KMS-11 (cell line): Measurements from ENCODE around the gene UROS.

Source experiments
- H2AFZ ChIP-seq: fragments of 200-600 bp; sonication (generic); 2 replicates; pipeline ENCODE4 v1.6.1; 2016; ENCODE audit warnings: antibody characterized with exemption, mixed run types, low read depth
- H3K27ac ChIP-seq: fragments of 200-600 bp; sonication (generic); 2 replicates; pipeline ENCODE4 v1.6.1; 2016; ENCODE audit warnings: mild to moderate bottlenecking, mixed run types
- H3K27me3 ChIP-seq: fragments of 200-600 bp; sonication (generic); 2 replicates; pipeline ENCODE4 v1.6.1; 2017; ENCODE audit warnings: mild to moderate bottlenecking, low read depth, mixed run types, moderate library complexity; ENCODE audit not compliant: insufficient read depth
- H3K36me3 ChIP-seq: fragments of 200-600 bp; sonication (generic); 2 replicates; pipeline ENCODE4 v1.6.1; 2017; ENCODE audit warnings: mild to moderate bottlenecking, mixed run types; ENCODE audit not compliant: insufficient read depth
- H3K4me1 ChIP-seq: fragments of 200-600 bp; sonication (generic); 2 replicates; pipeline ENCODE4 v1.6.1; 2016; ENCODE audit warnings: mild to moderate bottlenecking, low read depth, mixed run types; ENCODE audit not compliant: poor library complexity, severe bottlenecking
- H3K4me2 ChIP-seq: fragments of 200-600 bp; sonication (generic); 2 replicates; pipeline ENCODE4 v1.7.0; 2016; ENCODE audit warnings: mild to moderate bottlenecking, mixed run types
- H3K4me3 ChIP-seq: fragments of 200-600 bp; sonication (generic); IDR thresholded peaks from 2 replicates; pipeline ENCODE4 v1.6.1; 2017; ENCODE audit warnings: low read depth, low read length, mixed read lengths; ENCODE audit not compliant: insufficient read depth
- H3K79me2 ChIP-seq: fragments of 200-600 bp; sonication (generic); 2 replicates; pipeline ENCODE4 v1.6.1; 2016; ENCODE audit warnings: low read depth, mixed run types; ENCODE audit not compliant: insufficient read depth
- H3K9ac ChIP-seq: fragments of 200-600 bp; sonication (generic); 2 replicates; pipeline ENCODE4 v1.6.1; 2016; ENCODE audit warnings: mild to moderate bottlenecking, mixed run types
- H4K20me1 ChIP-seq: fragments of 200-600 bp; sonication (generic); 2 replicates; pipeline ENCODE4 v1.6.1; 2016; ENCODE audit warnings: mild to moderate bottlenecking, mixed run types; ENCODE audit not compliant: insufficient read depth
- TF ChIP-seq, protein P1 (sequence below): fragments of 200-600 bp; sonication (generic); conservative IDR thresholded peaks from 2 replicates; pipeline ENCODE4 v1.6.1; 2017; ENCODE audit warnings: low read depth, mild to moderate bottlenecking, antibody characterized with exemption, low read length, moderate library complexity, mixed read lengths

The UROS gene

DNA sequence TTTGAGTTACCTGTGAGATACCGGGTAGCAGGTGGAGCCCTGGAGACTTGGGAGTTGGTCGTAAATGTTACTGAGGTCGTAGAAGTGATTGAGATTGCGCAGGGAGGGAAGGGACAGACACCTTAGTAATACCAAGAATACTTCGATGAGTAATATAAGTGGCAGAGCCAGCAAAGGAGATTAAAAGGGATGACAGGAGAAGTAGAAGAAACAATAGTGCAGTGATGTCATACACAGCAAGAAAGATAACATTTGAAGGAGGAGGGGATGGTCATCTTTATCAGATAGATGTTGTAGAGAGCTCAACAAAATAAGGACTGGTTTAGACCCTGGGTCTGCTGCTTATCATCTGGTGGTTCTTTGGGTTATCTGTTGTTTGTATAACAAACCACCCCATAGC is 5.3 kb upstream of the UROS start:
- H3K27ac ChIP-seq = no peak overlapping the region
- H3K4me1 ChIP-seq = peaks cover 18% of the 10 kb centered on the region
- H3K36me3 ChIP-seq = peaks cover 25% of the 10 kb centered on the region; the same call in 1 of the 2 replicates
- no peak overlapping the region for H3K9ac ChIP-seq
- TF ChIP-seq, protein P1, sequence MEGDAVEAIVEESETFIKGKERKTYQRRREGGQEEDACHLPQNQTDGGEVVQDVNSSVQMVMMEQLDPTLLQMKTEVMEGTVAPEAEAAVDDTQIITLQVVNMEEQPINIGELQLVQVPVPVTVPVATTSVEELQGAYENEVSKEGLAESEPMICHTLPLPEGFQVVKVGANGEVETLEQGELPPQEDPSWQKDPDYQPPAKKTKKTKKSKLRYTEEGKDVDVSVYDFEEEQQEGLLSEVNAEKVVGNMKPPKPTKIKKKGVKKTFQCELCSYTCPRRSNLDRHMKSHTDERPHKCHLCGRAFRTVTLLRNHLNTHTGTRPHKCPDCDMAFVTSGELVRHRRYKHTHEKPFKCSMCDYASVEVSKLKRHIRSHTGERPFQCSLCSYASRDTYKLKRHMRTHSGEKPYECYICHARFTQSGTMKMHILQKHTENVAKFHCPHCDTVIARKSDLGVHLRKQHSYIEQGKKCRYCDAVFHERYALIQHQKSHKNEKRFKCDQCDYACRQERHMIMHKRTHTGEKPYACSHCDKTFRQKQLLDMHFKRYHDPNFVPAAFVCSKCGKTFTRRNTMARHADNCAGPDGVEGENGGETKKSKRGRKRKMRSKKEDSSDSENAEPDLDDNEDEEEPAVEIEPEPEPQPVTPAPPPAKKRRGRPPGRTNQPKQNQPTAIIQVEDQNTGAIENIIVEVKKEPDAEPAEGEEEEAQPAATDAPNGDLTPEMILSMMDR = no peak
- H3K4me3 ChIP-seq = no peak overlapping the region
- no peaks in the 10 kb centered on the region for H3K27me3 ChIP-seq
- no peak overlapping the region for H2AFZ ChIP-seq
- no peaks in the 10 kb centered on the region; the same call in 1 of the 2 replicates for H4K20me1 ChIP-seq
- peaks cover 32% of the 10 kb centered on the region for H3K79me2 ChIP-seq
- no peak overlapping the region for H3K4me2 ChIP-seq

DNA sequence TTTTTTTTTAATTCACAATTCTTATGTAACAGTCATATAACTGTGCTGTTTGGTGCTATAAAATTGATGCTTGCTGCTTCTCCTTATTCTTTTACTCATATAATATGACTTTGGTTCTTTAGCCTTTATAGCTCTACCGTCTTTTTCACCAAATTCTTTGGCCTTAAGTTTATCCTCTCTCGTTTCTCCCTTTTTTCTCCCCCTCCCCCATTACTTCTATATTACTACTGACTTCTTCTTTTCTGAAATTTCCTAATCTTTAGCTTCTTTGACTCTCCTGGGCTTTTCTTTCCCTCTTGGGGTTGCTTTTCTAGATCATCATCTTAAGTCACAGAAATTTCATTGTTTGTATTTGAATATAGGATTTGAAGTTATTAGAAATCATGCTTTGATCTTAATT is 4.1 kb upstream of the UROS start:
- H3K4me3 ChIP-seq = no peak overlapping the region
- H3K79me2 ChIP-seq = peaks cover 38% of the 10 kb centered on the region
- TF ChIP-seq, protein P1 = no peak
- H2AFZ ChIP-seq = no peak overlapping the region
- H3K4me1 ChIP-seq = peaks cover 18% of the 10 kb centered on the region
- H3K36me3 ChIP-seq = peaks cover 25% of the 10 kb centered on the region; the same call in 1 of the 2 replicates
- H3K27ac ChIP-seq = no peak overlapping the region
- H3K9ac ChIP-seq = no peak overlapping the region
- no peaks in the 10 kb centered on the region; the same call in 1 of the 2 replicates for H4K20me1 ChIP-seq
- H3K27me3 ChIP-seq = no peaks in the 10 kb centered on the region
- no peak overlapping the region for H3K4me2 ChIP-seq

DNA sequence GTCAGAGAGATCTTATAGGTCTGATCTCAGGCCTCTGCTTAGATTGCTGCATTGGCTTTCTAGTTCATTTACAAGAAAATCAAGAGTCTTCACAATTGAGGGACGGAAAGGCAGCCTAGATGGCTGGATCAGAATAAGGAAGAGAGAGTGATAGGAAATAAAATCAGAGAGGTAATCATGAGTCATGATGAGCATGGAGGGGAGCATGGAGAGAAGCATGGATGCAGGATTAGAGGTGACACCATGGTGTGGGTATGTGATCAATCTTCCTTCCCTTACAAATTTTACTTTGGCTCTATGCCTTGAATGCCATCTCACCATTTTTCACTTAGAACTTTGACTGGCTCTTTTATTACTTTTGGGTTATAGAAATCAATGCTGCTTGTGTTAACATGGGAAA is 1.7 kb upstream of the UROS start:
- Histone ChIP-seq H3K9ac (peak overlapping the region; percentile 85; the same call in 1 of the 2 replicates), H3K27me3 (no peaks in the 10 kb centered on the region), H3K4me1 (peaks cover 27% of the 10 kb centered on the region), H3K36me3 (peaks cover 12% of the 10 kb centered on the region; the same call in 1 of the 2 replicates), H3K4me3 (no peak overlapping the region), H3K27ac (no peak overlapping the region), H3K79me2 (peaks cover 40% of the 10 kb centered on the region), H2AFZ (no peak overlapping the region), H4K20me1 (no peaks in the 10 kb centered on the region; the same call in 1 of the 2 replicates), H3K4me2 (peak overlapping the region; percentile 93)
- TF ChIP-seq, protein P1 = no peak

DNA sequence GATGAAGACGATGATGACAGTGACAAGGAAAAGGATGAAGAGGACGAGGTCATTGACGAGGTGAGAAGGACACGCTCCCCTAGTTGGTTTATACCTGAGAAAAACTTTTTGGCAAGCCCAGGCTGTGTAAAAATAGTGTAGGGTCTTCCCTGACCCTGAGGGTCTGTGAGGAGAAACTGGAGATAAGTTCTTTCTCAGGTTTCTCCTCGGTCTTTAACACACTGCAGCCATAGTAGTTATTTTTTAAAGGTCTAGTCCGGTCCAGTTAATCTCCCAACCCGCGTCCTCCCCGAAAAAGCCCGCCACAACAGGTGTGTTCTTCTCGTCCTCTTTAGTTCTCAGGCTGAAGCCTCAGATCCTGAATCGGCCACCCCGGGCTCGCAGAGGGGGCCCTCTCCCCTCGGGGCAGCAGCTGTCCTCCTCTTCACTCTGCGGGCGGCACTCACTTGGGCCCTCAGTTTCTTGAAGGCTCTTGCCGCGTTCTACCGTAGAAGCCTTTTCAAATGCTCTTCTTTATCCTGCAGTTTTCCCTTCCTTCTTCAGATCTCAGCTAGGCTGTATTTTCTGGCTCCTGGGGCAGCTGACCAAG is 699 bp upstream of the UROS start:
- peak overlapping the region; percentile 85 for H3K9ac ChIP-seq
- peaks cover 27% of the 10 kb centered on the region for H3K4me1 ChIP-seq
- no peaks in the 10 kb centered on the region for H3K27me3 ChIP-seq
- TF ChIP-seq, protein P1 = no peak
- H3K27ac ChIP-seq = peak overlapping the region; percentile 80
- no peak overlapping the region for H3K4me3 ChIP-seq
- H3K36me3 ChIP-seq = peaks cover 2% of the 10 kb centered on the region; the same call in 1 of the 2 replicates
- no peaks in the 10 kb centered on the region; the same call in 1 of the 2 replicates for H4K20me1 ChIP-seq
- peak overlapping the region; percentile 93 for H3K4me2 ChIP-seq
- peak overlapping the region; percentile 94 for H2AFZ ChIP-seq
- peaks cover 40% of the 10 kb centered on the region for H3K79me2 ChIP-seq
